ENCODE measurements around the gene MBD5.

The MBD5 gene

GRCh38 chr2:148022351-148022750 is 1.5 kb downstream of the MBD5 start:
- Histone ChIP-seq H3K27ac (peak overlapping the region in 11 of 21 experiments; percentile 88 to 97 (median 95)), H3K4me3 (peak overlapping the region; percentile 58 to 89 (median 79))

GRCh38 chr2:148022882-148023281 is 2.0 kb downstream of the MBD5 start:
- Histone ChIP-seq H3K4me3 (no peak overlapping the region), H3K27ac (peak overlapping the region in 2 of 21 experiments; percentile 2 to 95)

- H3K27ac ChIP-seq, result no peak overlapping the region
- no peak overlapping the region for H3K4me3 ChIP-seq
Measured at GRCh38 chr2:148023861-148024260, 3.0 kb downstream of the MBD5 start.

DNA sequence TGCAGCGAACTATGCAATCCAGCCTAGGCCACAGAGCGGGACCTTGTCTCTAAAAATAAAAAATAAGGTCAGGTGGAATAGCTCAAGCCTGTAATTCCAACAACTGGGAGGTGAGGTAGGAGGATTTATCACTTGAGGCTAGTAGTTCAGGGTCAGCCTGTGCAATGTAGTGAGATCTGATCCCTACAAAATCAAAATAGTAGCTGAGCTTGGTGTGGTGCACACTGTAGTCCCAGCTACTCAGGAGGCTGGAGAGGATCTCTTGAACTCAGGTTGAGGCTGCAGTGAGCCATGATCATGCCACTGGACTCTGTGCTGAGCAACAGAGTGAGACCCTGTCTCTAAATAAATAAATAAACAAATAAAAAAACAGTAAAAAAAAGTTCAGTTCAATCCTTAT is 5.7 kb downstream of the MBD5 start:
- no peak overlapping the region for H3K27ac ChIP-seq
- H3K4me3 ChIP-seq, result no peak overlapping the region

DNA sequence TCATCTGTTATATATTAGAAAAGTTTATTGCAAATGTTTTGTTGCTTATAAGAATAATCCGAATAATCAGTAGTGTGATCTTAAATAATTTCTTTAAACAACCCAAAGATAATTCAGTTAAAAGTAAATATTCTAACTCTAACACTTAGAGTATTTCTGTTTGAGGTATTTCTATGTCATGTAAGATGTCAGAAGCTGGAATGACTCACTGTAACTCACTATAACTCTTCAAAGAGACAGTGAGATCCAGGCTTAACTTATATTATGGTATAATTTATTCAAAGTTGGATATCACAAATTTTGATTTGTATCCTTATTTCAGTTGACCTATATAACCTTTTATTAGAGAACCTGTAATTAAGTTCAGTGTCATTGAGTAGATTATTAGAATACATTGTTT is 6.9 kb downstream of the MBD5 start:
- H3K27ac ChIP-seq, result no peak overlapping the region
- H3K4me3 ChIP-seq, result no peak overlapping the region

GRCh38 chr2:148028781-148029180 is 7.9 kb downstream of the MBD5 start:
- no peak overlapping the region for H3K27ac ChIP-seq

DNA sequence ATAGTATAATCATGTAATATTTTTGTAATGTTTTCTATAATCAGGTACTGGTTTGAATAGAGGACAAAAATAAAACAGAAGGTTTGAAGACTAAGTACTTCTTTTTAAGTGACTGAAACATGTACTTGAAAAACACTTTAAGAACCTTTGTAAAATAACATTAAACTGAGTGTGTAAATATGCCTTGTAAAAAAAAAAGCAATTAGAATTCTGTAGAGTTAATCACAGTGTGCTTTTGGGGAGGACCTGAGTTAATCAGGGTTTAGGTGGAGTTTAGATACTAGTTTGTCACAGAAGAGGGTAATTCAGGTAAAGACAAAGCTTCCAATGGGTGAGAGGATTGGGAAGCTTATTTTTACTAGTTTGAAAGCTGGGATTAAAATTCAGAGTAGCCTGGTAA is 10.3 kb downstream of the MBD5 start:
- H3K27ac ChIP-seq, result no peak overlapping the region
- no peak overlapping the region for H3K4me3 ChIP-seq

More at GRCh38 chr2:148028781-148029180, 7.9 kb downstream of the MBD5 start:
- H3K4me3 ChIP-seq, result no peak overlapping the region

DNA sequence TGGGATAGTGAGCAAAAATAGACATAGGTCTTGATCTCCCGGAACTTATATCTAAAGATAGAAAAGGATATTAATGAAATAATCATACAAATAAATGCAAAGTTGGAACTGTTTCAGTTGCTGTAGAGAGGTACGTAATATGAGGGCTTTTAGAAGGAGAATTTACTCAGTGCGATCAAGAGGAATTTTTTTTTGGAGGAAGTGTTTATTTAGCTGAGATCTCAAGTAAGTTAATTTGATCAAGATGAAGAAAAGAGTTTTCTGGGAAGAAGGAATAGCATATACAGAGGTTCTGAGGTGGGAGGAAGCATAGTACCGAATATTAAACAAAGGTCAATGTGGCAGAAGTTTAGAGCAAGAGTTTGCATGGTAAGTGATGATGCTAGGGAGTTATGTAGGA is 11.3 kb downstream of the MBD5 start:
- no peak overlapping the region for H3K27ac ChIP-seq

DNA sequence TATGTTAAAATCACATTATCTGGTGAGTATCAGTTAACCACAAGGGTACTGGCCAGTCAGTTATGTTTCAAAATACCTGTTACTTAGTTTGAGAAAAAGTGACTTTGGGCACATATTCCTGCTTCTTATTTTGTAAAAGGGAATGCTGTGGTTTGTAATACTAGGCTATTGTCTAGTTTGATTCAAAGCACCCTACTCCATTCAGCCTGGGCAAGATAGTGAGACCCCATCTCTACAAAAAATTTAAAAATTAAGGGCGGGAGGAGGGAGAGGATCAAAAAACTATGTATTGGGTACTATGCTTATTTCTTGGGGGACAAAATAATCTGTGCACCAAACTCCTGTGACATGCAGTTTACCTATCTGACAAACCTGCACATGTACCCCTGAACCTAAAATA is 18.9 kb downstream of the MBD5 start:
- Histone ChIP-seq H3K27ac (no peak overlapping the region), H3K4me3 (no peak overlapping the region)

More for the DNA sequence above, 11.3 kb downstream of the MBD5 start:
- no peak overlapping the region for H3K4me3 ChIP-seq

DNA sequence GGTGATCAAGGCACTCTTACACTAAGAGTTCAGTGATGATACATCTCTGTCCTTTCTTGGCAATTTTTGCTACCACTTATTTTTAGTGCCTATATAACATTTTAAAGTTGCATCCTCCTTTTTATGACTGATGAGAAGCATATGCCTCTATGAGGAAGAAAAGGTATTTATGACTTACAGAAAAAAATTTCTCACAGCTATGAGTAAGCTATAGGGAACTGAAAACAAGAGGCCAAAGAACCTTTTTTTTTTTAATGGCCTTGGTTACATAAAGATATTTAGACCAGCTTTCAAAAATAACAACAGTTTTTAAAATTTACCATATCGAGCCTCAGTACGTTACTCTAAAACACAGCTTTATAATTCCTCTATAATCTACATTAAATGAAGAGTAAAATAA is 21.3 kb downstream of the MBD5 start:
- no peak overlapping the region for H3K27ac ChIP-seq
- no peak overlapping the region for H3K4me3 ChIP-seq

DNA sequence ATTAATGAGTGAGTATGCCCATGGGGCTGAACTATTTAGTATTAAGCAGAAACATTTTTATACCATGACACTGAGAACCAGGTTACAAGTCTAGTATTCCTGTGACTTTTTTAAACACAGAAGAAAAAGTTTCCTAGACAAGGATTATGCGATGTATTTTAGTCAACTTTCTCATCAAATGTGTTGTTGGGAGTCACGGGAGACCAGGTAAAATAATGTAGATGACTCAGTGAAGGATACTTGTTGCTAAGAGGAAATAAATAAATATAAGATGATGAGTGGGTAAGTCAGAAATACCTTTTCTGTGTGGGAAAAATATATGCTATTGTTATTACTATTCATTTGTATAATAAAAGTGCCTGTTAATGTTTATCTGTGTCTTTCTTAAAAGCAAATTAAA is 23.4 kb downstream of the MBD5 start:
- H3K4me3 ChIP-seq, result no peak overlapping the region
- no peak overlapping the region for H3K27ac ChIP-seq

GRCh38 chr2:148046802-148047201 is 25.9 kb downstream of the MBD5 start:
- Histone ChIP-seq H3K4me3 (no peak overlapping the region), H3K27ac (no peak overlapping the region)

- Histone ChIP-seq H3K27ac (no peak overlapping the region), H3K4me3 (no peak overlapping the region)
Measured at GRCh38 chr2:148048475-148049221, 27.8 kb downstream of the MBD5 start.

GRCh38 chr2:148049284-148049683 is 28.4 kb downstream of the MBD5 start:
- Histone ChIP-seq H3K4me3 (no peak overlapping the region), H3K27ac (no peak overlapping the region)

GRCh38 chr2:148052687-148053086 is 31.8 kb downstream of the MBD5 start:
- no peak overlapping the region for H3K4me3 ChIP-seq
- no peak overlapping the region for H3K27ac ChIP-seq

DNA sequence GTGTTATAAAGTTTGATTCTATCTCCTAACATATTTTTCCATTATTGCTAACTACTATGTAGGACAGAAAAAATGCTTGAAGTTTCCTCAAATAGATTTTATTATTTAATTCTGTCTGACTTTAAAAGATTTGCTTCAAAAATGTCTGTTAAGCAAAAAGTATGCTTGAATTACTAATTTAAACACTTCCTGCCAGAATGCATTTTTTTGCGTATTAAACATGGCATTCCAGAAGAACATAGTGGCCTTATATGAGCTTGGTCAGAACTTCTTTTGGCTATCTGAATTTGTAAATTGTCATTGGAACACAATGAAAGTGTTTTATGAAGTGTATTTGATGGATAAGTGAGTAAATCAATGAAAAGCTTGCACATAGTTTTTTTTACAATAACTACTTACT is 37.8 kb downstream of the MBD5 start:
- Histone ChIP-seq H3K4me3 (no peak overlapping the region), H3K27ac (no peak overlapping the region)

DNA sequence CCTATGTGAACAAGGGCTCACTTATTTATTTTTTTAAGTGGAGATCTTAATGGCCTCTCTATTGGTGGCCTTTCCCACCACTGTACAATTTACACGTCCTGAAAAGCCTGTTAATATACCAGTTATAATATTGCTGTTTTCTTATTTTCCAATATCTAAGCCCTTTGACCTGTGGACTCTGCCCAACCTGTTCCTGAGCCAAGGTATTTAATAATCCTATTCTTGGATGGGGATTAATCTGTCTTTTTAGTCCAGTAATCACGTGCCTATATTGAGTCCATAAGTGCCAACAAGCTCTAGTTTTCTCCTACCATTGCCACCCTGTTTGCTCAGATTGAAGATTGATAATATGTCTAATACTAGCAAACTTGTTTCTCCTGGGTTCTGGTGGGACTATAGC is 42.7 kb downstream of the MBD5 start:
- Histone ChIP-seq H3K27ac (no peak overlapping the region), H3K4me3 (no peak overlapping the region)

DNA sequence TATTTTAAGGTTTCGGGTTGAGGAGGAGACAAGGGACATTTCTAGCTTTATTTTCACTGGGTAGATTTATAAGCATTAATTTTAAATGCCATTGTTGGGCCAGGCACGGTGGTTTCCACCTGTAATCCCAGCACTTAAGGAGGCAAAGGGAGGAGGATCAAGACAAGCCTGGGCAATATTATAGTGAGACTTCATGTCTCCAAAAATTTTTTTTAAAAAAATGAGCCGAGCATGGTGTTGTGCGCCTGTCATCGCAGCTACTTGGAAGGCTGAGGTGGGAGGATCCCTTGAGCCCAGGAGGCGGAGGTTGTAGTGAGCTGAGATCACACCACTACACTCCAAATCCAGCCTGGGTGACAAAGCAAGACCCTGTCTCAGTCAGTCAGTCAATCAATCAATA is 45.0 kb downstream of the MBD5 start:
- no peak overlapping the region for H3K4me3 ChIP-seq
- H3K27ac ChIP-seq, result no peak overlapping the region

GRCh38 chr2:148067801-148068200 is 46.9 kb downstream of the MBD5 start:
- Histone ChIP-seq H3K4me3 (no peak overlapping the region), H3K27ac (no peak overlapping the region)

DNA sequence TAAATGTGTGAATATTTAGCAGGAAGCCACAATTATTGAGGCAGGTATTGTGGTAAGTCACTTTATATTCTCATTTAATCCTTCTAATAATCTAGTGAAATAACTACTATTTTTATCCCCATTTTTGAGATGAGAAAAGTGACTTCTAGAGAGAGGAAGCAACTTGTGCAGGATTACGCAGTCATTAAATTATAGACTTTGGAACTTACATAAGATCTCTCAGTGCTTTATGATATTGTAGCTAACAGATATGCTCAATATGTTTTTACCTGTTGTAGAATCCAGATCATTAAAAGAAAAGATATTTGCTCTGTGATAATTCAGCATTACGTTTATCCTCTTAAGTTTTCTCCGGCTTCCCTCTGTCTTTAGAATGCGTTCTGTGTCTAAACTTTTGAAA is 50.5 kb downstream of the MBD5 start:
- Histone ChIP-seq H3K4me3 (no peak overlapping the region), H3K27ac (no peak overlapping the region)

DNA sequence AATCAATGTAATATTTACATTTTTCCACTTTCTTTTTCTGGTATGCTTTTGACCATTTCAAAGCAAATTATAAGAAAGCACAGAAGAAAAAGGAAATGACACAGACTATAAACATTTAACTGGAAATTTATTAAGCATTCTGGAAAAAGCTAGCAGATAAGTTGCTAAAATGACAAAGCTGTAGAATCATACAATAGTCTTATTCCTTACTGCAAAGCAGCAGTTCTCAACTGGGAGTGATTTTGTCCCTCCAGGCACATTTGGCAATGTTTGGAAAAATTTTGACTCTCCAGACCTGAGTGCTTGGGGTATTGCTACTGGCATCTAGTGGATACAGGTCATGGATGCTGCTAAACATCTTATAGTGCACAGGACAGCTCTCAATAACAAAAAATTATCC is 75.1 kb downstream of the MBD5 start:
- H3K4me3 ChIP-seq, result no peak overlapping the region
- H3K27ac ChIP-seq, result no peak overlapping the region

DNA sequence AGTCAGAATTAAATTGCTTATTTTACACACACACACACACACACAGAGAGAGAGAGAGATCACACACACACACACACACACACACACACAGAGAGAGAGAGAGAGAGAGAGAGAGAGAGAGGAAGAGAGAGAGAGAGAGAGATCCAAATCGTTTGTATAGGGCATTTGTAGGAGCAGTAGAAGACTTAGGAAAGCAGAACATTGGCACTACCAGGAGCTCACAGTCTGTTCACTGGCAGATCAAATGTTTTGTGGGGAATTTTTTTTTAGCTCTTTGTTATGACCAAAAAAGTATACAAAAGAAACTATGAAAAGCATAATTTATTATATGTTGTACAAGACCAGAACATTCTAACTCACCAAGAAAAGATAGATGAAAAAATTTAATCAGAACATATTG is 81.8 kb downstream of the MBD5 start:
- H3K4me3 ChIP-seq, result no peak overlapping the region
- H3K27ac ChIP-seq, result no peak overlapping the region

Data from skin epidermis (tissue), 12 donors.